Measurements from ENCODE around the gene PDP2.

The PDP2 gene, protein sequence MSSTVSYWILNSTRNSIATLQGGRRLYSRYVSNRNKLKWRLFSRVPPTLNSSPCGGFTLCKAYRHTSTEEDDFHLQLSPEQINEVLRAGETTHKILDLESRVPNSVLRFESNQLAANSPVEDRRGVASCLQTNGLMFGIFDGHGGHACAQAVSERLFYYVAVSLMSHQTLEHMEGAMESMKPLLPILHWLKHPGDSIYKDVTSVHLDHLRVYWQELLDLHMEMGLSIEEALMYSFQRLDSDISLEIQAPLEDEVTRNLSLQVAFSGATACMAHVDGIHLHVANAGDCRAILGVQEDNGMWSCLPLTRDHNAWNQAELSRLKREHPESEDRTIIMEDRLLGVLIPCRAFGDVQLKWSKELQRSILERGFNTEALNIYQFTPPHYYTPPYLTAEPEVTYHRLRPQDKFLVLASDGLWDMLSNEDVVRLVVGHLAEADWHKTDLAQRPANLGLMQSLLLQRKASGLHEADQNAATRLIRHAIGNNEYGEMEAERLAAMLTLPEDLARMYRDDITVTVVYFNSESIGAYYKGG

DNA sequence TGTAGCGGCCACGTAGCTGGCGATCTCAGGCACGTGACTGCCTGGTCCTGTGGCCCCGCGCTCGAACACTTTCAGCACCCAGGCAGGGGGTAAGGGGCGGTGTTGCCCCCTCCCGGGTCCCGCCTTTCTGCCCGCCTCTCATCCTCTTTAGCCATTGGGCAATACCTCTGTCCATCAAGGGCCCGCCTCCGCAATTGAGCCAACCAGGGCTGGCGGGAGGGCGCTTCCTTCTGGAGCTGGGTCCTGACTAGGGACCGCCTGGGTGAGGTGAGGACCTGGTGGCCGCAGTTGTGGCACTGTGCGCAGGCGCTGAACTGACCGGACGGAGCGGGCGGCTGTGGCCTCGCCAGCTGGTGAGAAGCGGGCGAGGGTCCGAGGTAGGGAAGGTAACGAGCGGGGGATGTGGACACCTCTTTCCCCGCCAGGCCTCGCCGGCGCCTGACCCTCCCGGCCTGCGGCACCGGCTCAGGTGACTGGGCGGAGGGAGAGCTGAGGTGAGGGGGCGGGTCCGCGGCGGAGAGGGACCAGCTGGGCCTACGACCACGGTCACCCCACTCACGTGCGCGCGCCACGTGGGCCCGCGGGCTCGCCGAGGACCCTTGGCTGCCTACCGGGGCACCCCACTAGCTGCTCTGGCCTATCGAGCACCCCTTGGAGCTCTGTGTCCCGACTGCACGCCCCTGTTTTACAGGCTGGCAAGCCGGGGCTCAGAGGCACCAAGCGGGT is at the start of gene PDP2:
Gene PDP2, plus strand, starts transcription at position 228 of the 726 bp plus-strand sequence. CDS start 3,770 bp downstream, outside the sequence.
- peak; percentile 91 for DNase-seq (ENCODE audit: low spot score)

DNA sequence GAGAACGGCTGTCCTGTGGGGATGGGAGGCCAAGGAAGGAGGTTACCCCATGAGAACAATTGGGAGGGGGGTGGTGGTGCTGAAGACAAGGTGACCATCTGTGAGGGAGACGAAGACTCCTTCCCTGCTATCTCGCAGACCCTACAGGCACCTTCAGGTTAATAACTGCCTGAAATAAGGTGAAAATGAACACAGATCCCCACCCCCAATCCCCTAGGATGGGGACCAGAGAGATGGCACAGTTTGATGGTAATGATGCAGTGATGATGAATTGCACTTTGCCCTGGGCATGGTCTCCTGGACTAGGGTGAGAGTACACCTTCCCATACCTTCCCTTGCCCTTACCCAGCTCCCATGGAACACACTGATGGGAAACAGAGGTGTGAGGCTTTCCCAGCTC is 48.1 kb upstream of the PDP2 start:
- DNase-seq (ENCODE audit: low spot score) = no peak

DNA sequence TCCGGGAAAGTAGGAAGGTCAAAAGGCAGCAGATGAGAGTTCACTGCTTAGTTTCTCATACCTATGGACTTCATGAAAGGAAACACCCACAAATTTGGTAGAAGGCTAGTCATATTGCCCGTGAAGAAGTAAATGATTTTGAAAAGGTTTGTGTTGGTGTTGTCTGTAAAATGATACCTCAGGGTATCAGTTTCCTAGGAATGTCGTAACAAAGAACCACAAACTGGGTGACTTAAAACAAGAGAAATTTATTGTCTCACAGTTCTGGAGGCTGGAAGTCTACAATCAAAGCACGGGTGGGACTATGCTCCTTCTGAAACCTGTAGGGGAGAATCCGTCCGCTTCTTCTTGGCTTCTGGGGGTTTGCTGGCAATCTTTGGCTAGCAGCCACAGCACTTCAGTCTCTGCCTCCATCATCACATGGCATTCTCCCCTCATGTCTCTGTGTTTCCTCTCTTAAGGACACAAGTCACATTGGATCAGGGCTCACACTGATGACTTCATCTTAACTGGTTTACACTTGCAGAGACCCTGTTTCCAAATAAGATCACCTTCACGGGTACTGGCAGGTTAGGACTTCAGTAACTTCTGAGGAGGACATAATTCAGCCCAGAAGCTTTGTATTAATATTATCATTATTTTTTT is 47.5 kb upstream of the PDP2 start:
- no peak for DNase-seq (ENCODE audit: low spot score)

DNA sequence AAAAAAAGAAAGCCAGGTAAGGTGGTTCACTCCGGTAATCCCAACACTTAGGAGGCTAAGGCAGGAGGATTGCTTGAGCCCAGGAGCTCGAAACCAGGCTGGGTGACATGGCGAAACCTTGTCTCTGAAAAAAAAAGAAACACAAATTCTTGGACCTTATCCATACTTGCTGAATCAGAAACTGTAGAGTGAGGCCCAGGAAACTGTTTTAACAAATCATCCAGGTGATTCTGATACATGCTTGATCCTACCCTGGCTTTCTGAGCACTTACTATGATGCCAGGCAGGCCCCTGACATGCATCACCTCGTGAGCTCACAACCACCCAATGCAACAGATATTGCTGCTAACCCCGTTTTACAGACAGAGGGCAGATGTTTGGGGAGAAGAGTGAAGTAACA is 45.6 kb upstream of the PDP2 start:
- no peak for DNase-seq (ENCODE audit: low spot score)

DNA sequence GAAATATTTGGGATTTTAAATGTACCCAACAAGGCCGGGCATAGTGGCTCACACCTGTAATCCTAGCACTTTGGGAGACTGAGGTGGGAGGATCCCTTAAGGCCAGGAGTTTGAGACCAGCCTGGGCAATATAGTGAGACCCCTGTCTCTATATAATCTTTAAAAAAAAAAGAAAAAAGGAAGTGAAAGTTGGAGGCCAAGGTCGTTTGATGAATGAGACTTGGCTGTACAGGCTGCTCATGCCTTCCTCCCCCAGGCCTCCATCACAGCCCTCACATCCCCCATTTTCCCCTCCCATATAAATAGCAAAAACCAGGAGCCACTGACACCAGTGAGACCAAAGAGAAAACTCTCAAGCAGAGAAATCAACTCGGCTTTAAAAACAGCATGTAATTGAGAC is 39.4 kb upstream of the PDP2 start:
- no peak for DNase-seq (ENCODE audit: low spot score)

DNA sequence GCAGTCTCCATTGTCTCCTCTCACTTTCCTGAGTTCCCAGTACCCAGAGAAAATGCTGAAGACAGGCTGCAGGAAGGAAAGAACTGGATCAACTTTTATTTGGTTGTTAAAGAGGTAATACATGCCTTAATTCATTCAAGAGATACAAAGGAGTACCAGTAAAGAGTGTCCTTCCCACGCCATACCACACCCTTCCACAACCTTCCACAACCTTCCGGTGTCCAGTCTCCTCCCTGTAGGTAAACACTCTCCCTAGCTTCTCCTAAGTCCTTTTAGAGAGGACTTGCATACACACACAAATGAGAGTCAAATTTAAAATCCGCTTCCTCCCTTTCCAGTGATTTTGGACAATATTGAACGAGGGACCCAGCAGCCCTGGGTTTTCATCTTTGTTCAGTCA is 38.9 kb upstream of the PDP2 start:
- no peak for DNase-seq (ENCODE audit: low spot score)

DNA sequence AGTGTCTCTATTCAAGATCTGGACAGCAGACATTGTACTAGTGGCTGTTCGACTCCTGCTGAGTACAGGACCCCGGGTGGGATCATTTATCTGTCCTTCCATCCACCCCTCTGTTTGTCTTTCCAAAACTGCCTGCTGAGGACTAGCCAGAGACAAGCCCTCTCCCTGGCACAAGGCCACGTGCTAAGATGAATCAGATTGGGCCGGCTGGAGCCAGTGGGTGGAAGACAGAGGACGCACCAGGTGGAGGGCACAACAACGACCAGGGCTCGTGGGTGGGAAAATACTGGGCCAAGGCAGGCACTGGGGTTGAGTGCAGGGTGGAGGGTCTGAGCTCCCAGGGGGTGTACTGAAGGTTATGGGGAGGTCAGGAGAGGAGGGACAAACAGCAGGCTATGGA is 37.5 kb upstream of the PDP2 start:
- no peak for DNase-seq (ENCODE audit: low spot score)

DNA sequence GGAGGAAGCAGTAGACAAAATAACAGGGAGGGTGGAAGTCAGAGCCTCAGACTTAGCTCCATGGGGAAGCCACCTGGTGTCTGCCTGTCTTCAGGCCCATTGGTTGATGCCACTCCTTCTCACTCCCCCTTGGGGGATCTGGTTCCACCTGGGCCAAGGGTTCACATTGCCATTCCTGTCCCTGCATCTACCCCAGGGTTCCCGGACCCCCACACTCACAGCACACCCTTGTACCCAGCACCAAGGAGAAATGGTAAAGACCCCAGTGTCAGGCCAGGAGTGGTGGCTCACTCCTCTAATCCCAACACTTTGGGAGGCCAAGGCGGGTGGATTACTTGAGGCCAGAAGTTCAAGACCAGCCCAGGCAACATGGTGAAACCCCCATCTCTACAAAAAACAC is 37.1 kb upstream of the PDP2 start:
- no peak for DNase-seq (ENCODE audit: low spot score)

DNA sequence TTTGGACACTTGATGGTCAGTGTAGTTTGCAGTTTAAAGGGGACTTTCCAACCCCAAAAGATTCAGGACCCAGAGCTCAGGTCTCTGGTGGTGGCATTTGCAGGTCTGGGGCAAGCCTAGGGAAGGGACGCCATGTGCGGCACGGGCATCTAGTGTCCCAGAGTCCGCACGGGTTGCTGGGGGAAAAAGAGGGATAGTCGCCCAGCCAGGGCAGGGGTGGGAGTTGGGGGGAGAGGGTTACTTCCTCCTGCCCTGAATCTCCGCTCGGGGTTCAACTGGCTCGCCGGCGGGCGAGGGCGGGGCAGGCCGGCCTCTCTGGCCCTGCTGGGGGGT is 36.3 kb upstream of the PDP2 start:
- DNase-seq (ENCODE audit: low spot score) = no peak

DNA sequence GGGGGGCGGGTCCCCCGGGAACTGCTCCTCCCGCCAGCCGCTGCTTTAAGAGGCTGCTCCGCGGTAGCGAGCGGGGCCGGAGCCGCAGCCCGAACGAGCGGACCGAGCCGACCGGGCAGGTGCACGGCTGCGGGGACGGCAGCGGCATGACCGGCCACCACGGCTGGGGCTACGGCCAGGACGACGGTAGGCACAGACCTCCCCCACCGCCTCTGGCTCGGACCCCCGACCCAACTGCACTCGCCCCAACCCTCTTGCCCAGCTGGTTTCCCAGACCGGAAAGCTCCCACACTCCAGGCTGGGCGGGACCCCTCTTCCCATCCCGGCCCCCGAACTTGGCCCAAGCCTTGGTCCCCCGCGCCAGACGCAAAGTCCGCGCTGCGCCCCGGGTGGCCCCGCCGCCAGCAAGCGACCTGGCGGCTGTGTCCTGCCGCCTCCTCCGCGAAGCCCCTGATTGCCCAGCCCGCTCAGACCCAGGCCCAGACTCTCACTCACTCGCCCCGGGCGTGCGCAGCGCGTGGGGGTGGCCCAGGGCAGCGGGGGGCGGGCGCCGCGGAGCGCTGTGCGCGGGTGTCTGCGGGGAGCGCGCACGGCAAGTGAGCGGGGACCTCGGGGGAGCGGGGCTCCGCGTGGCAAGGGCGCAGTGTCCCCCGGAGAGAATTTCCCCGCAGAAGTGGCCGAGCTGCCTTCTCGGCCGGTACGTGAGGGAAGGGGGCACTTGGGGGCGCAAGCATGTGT is 35.8 kb upstream of the PDP2 start, which contains the start of gene CA7:
Gene CA7, plus strand, starts transcription at position 73 of the 738 bp plus-strand sequence. Its CDS starts 74 bp downstream, at position 147.
- no peak for DNase-seq (ENCODE audit: low spot score)

DNA sequence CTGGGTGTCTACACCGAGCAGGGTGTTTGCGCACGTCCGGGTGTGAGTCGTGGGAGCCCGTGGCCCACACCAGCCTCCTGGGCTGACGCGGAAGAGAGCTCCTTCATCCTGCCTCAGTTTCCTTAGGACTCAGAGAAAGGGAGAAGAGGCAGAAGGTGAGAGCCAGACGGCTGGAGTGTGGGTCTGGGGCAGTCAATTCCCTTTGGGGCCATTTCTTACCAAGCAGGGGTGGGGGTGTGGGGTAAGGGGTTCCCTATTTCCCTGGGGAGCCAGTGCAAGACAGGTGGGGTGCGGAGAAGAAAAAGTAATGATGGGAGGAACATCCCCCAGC is 35.3 kb upstream of the PDP2 start:
- no peak for DNase-seq (ENCODE audit: low spot score)

DNA sequence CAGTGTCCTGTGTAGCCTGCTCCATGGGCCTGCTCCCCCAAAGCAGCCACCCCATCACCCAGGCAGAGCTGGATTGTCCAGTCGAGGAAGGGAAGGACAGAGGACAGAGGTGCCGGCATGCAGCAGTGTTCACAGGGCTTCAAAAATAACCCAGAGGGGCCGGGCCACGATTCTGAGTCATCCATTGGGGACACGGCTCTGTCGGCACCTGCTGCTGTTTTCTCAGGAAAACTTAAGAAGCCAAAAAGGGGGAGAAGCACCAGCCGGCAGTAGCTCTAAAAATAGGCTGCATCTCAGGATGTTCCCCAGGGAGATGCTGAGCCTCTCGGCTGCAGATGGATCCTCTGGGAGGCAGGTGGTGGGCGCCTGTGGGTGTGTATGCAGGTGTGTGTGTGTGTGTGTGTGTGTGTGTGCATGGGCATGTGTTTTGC is 34.5 kb upstream of the PDP2 start:
- no peak for DNase-seq (ENCODE audit: low spot score)

DNA sequence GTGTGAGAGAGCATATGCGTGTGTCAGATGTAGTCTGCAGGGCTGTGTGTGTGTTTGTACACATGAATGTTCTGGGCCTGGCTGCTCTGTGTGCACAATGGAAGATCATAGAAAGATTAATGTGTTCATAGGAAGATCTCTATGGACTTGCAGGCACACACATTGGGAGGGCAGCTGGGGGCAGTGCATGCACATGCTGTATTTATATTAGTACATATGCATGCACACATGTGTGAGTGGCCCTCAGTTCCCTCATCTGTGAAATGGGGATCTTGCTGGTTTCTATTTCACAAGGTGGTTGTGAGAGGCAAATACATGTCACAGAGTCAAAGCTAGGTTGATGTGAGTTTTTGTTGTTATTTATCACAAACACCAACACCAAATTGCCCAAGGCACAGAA is 34.0 kb upstream of the PDP2 start:
- DNase-seq (ENCODE audit: low spot score) = no peak

DNA sequence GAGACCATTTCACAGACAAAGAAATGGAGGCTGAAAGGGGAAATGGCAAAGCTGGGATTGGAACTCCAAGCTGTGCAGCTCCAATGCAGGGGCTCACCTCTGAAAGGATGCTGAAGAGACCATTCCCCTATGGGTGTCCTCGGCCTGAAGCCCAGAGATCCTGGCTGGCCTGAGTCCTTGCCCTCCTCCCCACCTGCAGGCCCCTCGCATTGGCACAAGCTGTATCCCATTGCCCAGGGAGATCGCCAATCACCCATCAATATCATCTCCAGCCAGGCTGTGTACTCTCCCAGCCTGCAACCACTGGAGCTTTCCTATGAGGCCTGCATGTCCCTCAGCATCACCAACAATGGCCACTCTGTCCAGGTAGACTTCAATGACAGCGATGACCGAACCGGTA is 33.5 kb upstream of the PDP2 start:
- DNase-seq (ENCODE audit: low spot score) = no peak

DNA sequence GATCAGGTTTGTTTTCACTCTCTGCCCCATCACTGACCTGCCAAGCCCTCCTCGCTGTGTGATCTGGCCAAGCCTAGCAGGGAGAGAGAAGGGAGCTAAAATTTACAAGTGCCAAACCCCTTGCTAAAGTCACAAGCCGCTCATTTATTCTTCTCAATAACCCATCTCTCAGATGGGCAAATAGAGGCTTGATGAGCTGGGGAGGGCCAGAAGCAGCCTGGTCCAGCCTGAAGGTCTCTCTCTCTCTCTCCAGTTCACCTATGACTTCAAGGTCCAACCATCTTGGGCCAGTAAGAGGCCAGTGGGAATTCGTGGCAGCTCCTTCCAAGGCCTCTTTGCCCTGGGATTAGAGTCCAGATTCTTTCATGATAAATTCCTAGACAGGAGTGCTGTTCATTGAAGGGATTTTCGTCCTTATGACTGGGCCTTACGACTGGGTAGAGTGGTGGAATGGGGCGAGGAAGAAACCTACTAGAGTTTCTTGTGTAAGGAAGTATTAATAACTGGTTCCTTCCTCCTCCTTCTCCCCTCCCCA is 32.7 kb upstream of the PDP2 start:
- no peak for DNase-seq (ENCODE audit: low spot score)

DNA sequence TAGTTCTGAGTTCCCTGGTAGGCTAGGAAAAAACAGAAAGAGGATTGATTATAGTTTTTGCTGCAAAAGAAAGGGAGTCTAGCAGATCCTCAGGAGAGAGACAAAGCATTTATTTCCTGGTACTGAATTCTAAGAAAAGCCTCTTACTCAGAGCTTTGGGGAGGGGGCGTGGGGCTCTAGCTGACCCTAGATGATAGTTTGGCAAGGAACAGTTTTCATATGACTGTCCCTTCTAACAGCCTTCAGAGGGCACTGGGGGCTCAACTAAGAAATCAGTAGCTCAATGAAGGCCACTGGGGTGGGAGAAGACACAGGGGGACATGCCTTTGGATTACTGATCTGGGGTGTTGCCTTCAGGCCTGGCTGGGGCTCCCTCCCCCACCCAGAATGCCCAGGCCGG is 32.1 kb upstream of the PDP2 start:
- no peak for DNase-seq (ENCODE audit: low spot score)

DNA sequence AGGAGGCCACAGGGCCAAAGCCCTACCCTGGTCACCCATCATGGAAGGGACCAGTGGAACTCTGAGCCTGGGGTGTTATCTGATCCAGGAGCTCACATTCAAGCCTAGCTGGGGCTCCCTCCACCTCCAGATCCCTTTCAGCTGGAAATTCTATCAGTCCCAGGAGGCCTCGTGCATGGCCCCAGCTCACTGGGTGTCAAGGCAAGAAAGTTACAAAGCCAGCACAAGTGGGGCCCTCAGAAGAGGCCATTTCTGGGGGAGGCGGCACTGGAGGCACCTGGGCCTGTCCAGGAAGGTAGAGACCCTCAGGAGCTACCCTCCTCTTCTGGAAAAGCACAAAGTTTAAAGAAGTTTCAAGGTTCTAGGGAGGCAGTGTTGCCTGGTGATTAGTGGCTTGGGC is 31.3 kb upstream of the PDP2 start:
- no peak for DNase-seq (ENCODE audit: low spot score)

DNA sequence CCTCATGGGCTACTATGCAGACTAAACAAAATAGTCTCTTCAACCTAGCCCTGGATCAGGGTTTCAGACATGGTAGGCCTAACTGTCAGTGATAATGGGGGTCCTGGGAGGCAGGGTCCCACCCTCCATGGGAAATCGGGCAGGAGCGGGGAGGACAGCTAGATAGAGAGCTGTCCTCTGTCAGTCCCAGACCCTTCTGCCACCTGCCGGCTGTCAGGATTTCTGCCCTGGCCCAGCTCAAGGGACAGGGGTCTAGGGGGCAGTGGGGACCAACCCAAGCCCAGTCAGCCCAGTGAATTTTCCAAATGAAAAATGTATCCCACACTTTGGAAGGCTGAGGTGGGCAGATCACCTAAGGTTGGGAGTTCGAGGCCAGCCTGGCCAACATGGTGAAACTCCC is 30.8 kb upstream of the PDP2 start:
- no peak for DNase-seq (ENCODE audit: low spot score)

DNA sequence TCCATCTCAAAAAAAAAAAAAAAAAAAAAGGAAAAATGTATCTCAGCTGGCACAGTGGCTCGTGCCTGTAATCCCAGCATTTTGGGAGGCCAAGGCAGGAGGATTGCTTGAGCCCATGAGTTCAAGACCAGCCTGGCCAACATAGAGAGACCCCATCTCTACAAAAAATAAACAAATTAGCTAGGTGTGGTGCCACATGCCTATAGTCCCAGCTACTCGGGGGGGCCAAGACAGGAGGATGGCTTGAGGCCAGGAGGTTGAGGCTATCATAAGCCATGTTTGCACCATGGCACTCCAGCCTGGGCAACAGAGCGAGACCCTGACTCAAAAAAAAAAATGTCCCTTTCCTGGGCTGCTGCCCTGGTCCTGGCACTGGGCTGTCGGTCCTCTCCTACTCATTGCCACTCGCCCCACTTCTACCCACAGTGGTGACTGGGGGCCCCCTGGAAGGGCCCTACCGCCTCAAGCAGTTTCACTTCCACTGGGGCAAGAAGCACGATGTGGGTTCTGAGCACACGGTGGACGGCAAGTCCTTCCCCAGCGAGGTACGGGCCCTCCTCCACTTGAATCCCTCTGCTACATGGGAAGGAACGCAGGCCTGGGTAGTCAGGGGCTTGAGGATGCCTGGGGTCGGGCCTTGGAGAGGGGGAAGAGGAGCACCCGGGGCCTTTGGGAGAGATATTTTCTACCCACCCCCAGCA is 30.1 kb upstream of the PDP2 start:
- no peak for DNase-seq (ENCODE audit: low spot score)

DNA sequence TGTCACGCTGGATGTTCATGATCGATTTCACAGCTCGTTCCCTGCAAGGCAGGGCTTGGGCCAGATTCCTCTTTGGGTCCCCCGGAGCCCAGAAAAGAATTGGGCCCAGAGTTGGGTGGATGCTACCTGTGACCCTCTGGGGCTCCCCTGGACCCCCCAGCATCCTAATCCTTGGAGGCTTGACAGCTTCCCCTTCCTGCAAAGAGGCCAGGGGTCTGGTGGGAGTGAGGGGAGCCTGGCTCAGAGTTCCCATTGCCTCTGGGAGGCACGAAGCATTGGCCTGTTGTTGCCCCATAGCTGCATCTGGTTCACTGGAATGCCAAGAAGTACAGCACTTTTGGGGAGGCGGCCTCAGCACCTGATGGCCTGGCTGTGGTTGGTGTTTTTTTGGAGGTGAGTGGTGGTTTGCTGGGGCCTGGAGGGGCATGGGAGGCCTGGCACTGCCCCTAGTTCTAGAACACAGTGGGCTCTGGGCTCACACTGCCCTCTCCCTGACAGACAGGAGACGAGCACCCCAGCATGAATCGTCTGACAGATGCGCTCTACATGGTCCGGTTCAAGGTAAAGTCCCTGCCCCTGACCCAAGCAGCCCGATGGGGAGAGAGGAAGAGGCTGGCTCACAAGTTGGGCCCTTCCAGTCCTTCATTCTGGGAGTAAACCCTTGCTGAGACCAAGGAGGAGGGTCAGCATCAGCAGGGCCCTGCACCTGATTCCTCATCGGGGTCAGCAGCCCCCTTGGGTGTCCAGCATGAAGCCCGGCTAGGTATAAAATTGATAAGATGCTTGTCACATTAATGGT is 28.9 kb upstream of the PDP2 start:
- DNase-seq (ENCODE audit: low spot score) = no peak

All from left forelimb (tissue), 1 donor.